Measurements from ENCODE around the gene NUFIP2.

DNA sequence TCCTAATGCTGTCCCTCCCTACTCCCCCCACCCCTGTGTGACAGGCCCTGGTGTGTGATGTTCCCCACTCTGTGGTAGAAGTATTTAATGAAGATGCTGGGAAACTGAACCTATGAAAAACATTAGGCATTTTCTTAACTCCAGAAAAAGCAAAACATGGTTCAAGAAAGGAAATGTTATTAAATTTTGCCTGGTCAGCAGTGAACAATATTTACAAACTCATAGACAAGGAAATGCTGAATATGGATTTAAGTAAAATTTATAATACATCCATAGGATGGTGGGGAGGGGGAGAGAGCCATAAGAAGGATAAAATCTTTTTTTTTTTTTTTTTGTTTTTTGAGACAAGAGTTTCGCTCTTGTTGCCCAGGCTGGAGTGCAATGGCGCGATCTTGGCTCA, 58.0 kb downstream of the NUFIP2 start:
- TF ChIP-seq POLR2AphosphoS5 (IDR thresholded peaks at IDR 0.05; ENCODE audit: low read length): no peak
- TF ChIP-seq FOXM1 (IDR thresholded peaks at IDR 0.05; ENCODE audit: low read depth, low read length): no peak
- TF ChIP-seq, protein P1, sequence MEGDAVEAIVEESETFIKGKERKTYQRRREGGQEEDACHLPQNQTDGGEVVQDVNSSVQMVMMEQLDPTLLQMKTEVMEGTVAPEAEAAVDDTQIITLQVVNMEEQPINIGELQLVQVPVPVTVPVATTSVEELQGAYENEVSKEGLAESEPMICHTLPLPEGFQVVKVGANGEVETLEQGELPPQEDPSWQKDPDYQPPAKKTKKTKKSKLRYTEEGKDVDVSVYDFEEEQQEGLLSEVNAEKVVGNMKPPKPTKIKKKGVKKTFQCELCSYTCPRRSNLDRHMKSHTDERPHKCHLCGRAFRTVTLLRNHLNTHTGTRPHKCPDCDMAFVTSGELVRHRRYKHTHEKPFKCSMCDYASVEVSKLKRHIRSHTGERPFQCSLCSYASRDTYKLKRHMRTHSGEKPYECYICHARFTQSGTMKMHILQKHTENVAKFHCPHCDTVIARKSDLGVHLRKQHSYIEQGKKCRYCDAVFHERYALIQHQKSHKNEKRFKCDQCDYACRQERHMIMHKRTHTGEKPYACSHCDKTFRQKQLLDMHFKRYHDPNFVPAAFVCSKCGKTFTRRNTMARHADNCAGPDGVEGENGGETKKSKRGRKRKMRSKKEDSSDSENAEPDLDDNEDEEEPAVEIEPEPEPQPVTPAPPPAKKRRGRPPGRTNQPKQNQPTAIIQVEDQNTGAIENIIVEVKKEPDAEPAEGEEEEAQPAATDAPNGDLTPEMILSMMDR (IDR thresholded peaks at IDR 0.05 in 2 of 3, conservative IDR thresholded peaks at IDR 0.05 in 1 of 3; ENCODE audit: control insufficient read depth in 2 of 3, extremely low read depth in 1 of 3, insufficient read depth in 1 of 3, low read depth in 3 of 3, low read length in 3 of 3): no peak
